K562 (cell line): ENCODE measurements around the gene BTBD17. TPM values are rescaled to one million over a fixed set of nuclear protein-coding genes. Genes with fewer than 3 reads are reported as not detected.
A peak's percentile ranks its signal among the peaks of the same experiment; 100 is the strongest.

Source experiments
- ATAC-seq: fragments of 200-7000 bp; cut with Tn5 transposase; 3 replicates; pipeline ENCODE4 v1.9.1; 2020; ENCODE audit warnings: moderate library complexity
- BruUV-seq: library from RNA; stranded (reverse); fragments of 400-500 nt; replicated peaks from 2 replicates; lab custom pipeline; 2021; lab: Mats Ljungman, UMichigan
- CTCF ChIA-PET: fragments of 300-600 bp; formaldehyde crosslinking; extraction: SDS; loops from one replicate; lab custom pipeline; 2021; ENCODE audit warnings: low intra/inter-chr PET ratio; lab: Yijun Ruan, JAX
- POLR2A ChIA-PET: fragments of 300-600, 350-650 bp; sonication (Branson Sonifier 250); formaldehyde crosslinking; extraction: SDS; loops from one replicate; lab custom pipeline; 2021; ENCODE audit warnings: antibody characterized with exemption, inconsistent platforms; lab: Yijun Ruan, JAX
- DNase-seq, 4 experiments: peaks; one replicate each; pipeline versions ENCODE4 v3.0.0 to v3.0.0-alpha.2; 2011 to 2018; ENCODE audit warnings: low spot score in 3 of 4, mixed read lengths in 3 of 4; ENCODE audit errors: extremely low read depth in 1 of 4
- FAIRE-seq: peaks from 2 replicates; lab custom pipeline; 2011; peaks lifted over from hg19 to GRCh38; lab: Jason Lieb, UNC
- H2AFZ ChIP-seq: 2 replicates; pipeline ENCODE4 v1.6.0; 2011; ENCODE audit warnings: low read depth, low read length, control low read depth, inconsistent platforms
- H3K27ac ChIP-seq: fragments of 200-600 bp; 3 replicates; pipeline ENCODE4 v1.8.0; 2011; ENCODE audit warnings: low read depth, mild to moderate bottlenecking, control low read depth, inconsistent platforms, low read length, moderate library complexity, mixed read lengths; ENCODE audit errors: extremely low read depth
- H3K27me3 ChIP-seq, 2 experiments: fragments of 300-600 bp in 1 of 2; 2 replicates in 1 of 2; 3 replicates in 1 of 2; pipeline versions ENCODE4 v1.6.0 to v1.8.0; 2011; ENCODE audit warnings: inconsistent platforms in 2 of 2, low read length in 2 of 2, mild to moderate bottlenecking in 1 of 2, mixed read lengths in 1 of 2, moderate library complexity in 1 of 2; ENCODE audit not compliant: control insufficient read depth in 2 of 2, insufficient read depth in 2 of 2
- H3K36me3 ChIP-seq: fragments of 300-600 bp; 3 replicates; pipeline ENCODE4 v1.8.0; 2011; ENCODE audit warnings: mild to moderate bottlenecking, low read length, inconsistent platforms; ENCODE audit not compliant: control insufficient read depth, insufficient read depth
- H3K4me1 ChIP-seq, 2 experiments: fragments of 200-600 bp in 1 of 2; replicated peaks in 1 of 2; 2 replicates in 1 of 2; 3 replicates in 1 of 2; pipeline versions ENCODE4 v1.5.1 to v1.8.0; 2011; ENCODE audit warnings: inconsistent platforms in 2 of 2, low read length in 2 of 2, mild to moderate bottlenecking in 1 of 2, mixed read lengths in 1 of 2, moderate library complexity in 1 of 2; ENCODE audit not compliant: control insufficient read depth in 2 of 2, insufficient read depth in 2 of 2
- H3K4me2 ChIP-seq: 2 replicates; pipeline ENCODE4 v1.6.1; 2011; ENCODE audit warnings: low read length, control low read depth, inconsistent platforms, mixed read lengths; ENCODE audit not compliant: insufficient read depth
- H3K4me3 ChIP-seq: fragments of 200-600 bp; sonication (generic), shearing (Covaris generic); 2 replicates; pipeline ENCODE4 v1.5.1; 2016; ENCODE audit warnings: control low read depth, inconsistent platforms
- H3K79me2 ChIP-seq: fragments of 200-600 bp; 3 replicates; pipeline ENCODE4 v1.8.0; 2011; ENCODE audit warnings: low read length, inconsistent platforms; ENCODE audit not compliant: control insufficient read depth, insufficient read depth
- H3K9ac ChIP-seq, 2 experiments: 2 replicates each; pipeline versions ENCODE4 v1.6.0 to v1.6.1; 2011; ENCODE audit warnings: low read depth in 2 of 2, low read length in 2 of 2, control low read depth in 1 of 2, inconsistent platforms in 1 of 2, mild to moderate bottlenecking in 1 of 2, mixed read lengths in 1 of 2; ENCODE audit not compliant: insufficient read depth in 1 of 2
- H3K9me1 ChIP-seq: one replicate; pipeline ENCODE4 v1.6.0; 2011; ENCODE audit warnings: inconsistent platforms, mild to moderate bottlenecking, low read length, moderate library complexity; ENCODE audit not compliant: control insufficient read depth, insufficient read depth
- H3K9me3 ChIP-seq: replicated peaks from 2 replicates; pipeline ENCODE4 v1.5.1; 2011; ENCODE audit warnings: low read depth, low read length, inconsistent platforms; ENCODE audit not compliant: control insufficient read depth, insufficient read depth
- H4K20me1 ChIP-seq: replicated peaks from 2 replicates; pipeline ENCODE4 v1.6.1; 2011; ENCODE audit warnings: low read length, inconsistent platforms, mixed read lengths; ENCODE audit not compliant: control insufficient read depth, insufficient read depth
- FOXM1 ChIP-seq, 2 experiments: fragments of 450-650 bp in 1 of 2; sonication (generic) in 1 of 2; formaldehyde crosslinking in 1 of 2; IDR thresholded peaks; 2 replicates each; pipeline versions ENCODE4 v1.6.1 to v1.9.0; 2017 to 2022; ENCODE audit warnings: low read depth in 2 of 2, mild to moderate bottlenecking in 2 of 2, missing genetic modification reagents in 1 of 2, moderate library complexity in 1 of 2
- HMG20A ChIP-seq: fragments of 450-650 bp; formaldehyde crosslinking; conservative IDR thresholded peaks from 2 replicates; pipeline ENCODE4 v1.4.0; 2020; ENCODE audit warnings: mild to moderate bottlenecking, mixed read lengths
- MEIS2 ChIP-seq: fragments of 450-650 bp; IDR thresholded peaks from 2 replicates; pipeline ENCODE4 v1.6.1; 2014; ENCODE audit warnings: mild to moderate bottlenecking; ENCODE audit not compliant: partially characterized antibody
- NBN ChIP-seq: fragments of 450-650 bp; IDR thresholded peaks from 2 replicates; pipeline ENCODE4 v1.6.1; 2016; ENCODE audit warnings: low read depth, mild to moderate bottlenecking
- PML ChIP-seq: IDR thresholded peaks from 2 replicates; pipeline ENCODE4 v1.6.1; 2012; ENCODE audit warnings: low read length, inconsistent platforms
- RBFOX2 ChIP-seq: fragments of 200-400 bp; formaldehyde crosslinking; IDR thresholded peaks from 2 replicates; pipeline ENCODE4 v1.6.1; 2017; ENCODE audit warnings: low read depth, mild to moderate bottlenecking, low read length, moderate library complexity
- SNRNP70 ChIP-seq: fragments of 200-400 bp; formaldehyde crosslinking; optimal IDR thresholded peaks from 2 replicates; pipeline ENCODE3; 2017; ENCODE audit warnings: low read depth, low read length
- STAT5B ChIP-seq: fragments of 250-450 bp; sonication (Bioruptor Pico); IDR thresholded peaks from 2 replicates; pipeline ENCODE4 v1.8.0; 2021; ENCODE audit warnings: mild to moderate bottlenecking, inconsistent platforms
- TBL1XR1 ChIP-seq, 2 experiments: IDR thresholded peaks; 2 replicates each; pipeline ENCODE4 v1.6.1; 2012; ENCODE audit warnings: improper control_type of control experiment in 2 of 2, low read length in 2 of 2, mild to moderate bottlenecking in 1 of 2
- ZFX ChIP-seq: sonication (generic); formaldehyde crosslinking; IDR thresholded peaks from 2 replicates; pipeline ENCODE4 v1.8.0; 2022; ENCODE audit warnings: mild to moderate bottlenecking, missing genetic modification reagents, moderate library complexity
- ZNF121 ChIP-seq: sonication (generic); formaldehyde crosslinking; conservative IDR thresholded peaks from 2 replicates; pipeline ENCODE4 v1.8.0; 2022; ENCODE audit warnings: missing genetic modification reagents
- WGBS: fragments of 100-300 bp; shearing (Covaris generic); methylation state at CpG from one replicate; pipeline ENCODE4 v1.1.6; 2016; ENCODE audit warnings: low coverage, mixed read lengths; ENCODE audit not compliant: insufficient coverage; ENCODE audit errors: missing lambda C conversion rate; 5-methylcytosine and 5-hydroxymethylcytosine counted together
- in situ Hi-C: fragments of 300-500 bp; cut with MboI; formaldehyde crosslinking; loops from 4 replicates; pipeline ENCODE4 v1.15.0; 2018; ENCODE audit warnings: inconsistent platforms, mixed read lengths
- intact Hi-C: fragments of 100-400 bp; cut with micrococcal nuclease; formaldehyde crosslinking; loops from 2 replicates; pipeline ENCODE4 v1.14.2; 2022
- polyA plus RNA-seq, 8 experiments: library from polyadenylated mRNA; depleted of rRNA in 4 of 8; stranded (reverse) in 5 of 8; unstranded in 3 of 8; fragments of >200 nt; fragmentation: Nextera tagmentation in 2 of 8; fragmentation: Illumina TruSeq in 1 of 8; extraction: Ambion mirVana in 2 of 8; extraction: Trizol in 1 of 8; gene quantifications; 2 replicates each; pipeline versions ENCODE4 v1.2.1 to v1.2.3, GENCODE V29; 2011 to 2014; ENCODE audit warnings: inconsistent platforms in 1 of 8, missing spikeins in 1 of 8
- total RNA-seq, 7 experiments: library from RNA; depleted of rRNA in 6 of 7; stranded (reverse); fragments of >200 nt in 6 of 7; fragmentation: Illumina TruSeq in 2 of 7; extraction: Trizol in 2 of 7; gene quantifications; 2 replicates each; pipeline versions ENCODE4 v1.2.1 to v1.2.3, GENCODE V29; 2011 to 2021; ENCODE audit warnings: low replicate concordance in 1 of 7
- TF ChIP-seq, protein P1 (sequence below), 2 experiments: fragments of 450-650 bp; IDR thresholded peaks; 2 replicates each; pipeline ENCODE4 v1.6.1; 2018; ENCODE audit warnings: mild to moderate bottlenecking in 2 of 2, low read depth in 1 of 2; ENCODE audit not compliant: partially characterized antibody in 2 of 2

Gene BTBD17
- total and polyA plus RNA-seq, 9 of the 15 experiments (the other 6 are each of a cell fraction or from before 2014, with no cell fraction given), result not detected

DNA sequence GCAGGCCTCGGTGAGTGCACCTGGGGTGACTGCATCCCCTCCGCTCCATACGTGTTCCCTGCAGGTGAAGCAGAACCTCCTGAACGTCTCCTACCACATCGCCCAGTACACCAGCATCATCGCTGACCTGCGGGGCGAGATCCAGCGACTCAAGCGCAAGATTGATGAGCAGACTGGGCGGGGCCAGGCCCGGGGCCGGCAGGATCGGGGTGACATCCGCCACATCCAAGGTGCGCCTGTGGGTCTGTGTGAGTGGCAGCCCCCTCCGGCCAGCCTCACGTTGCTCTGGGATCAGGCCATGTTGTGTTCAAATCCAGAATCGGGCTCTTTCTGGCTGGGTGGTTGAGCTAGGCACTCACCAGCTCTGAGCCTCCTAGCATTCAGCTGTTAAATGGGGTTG, 12.5 kb downstream of the BTBD17 start:
- Histone ChIP-seq H3K27ac (no peak overlapping the region), H3K9ac (no peak overlapping the region), H3K9me1 (no peaks in the 10 kb centered on the region), H2AFZ (no peak overlapping the region), H4K20me1 (peaks cover 13% of the 10 kb centered on the region), H3K27me3 (peaks cover 57 to 95% of the 10 kb centered on the region in 2 experiments), H3K36me3 (no peaks in the 10 kb centered on the region), H3K4me2 (no peak overlapping the region), H3K4me1 (peaks cover 0 to 35% of the 10 kb centered on the region in 2 experiments; a peak in 2 of 5 replicates), H3K9me3 (no peaks in the 10 kb centered on the region)
- intact Hi-C loops (no loop called here), in situ Hi-C loops (loop anchor here (5.0 kb wide), 1 partner anchor 47 kb away; no protein-coding TSS in a partner anchor)
- WGBS, result under 1% methylated on average over 19 of the region's 19 CpGs
- POLR2A ChIA-PET, result interaction anchor here (0.6 to 1.1 kb wide), 2 partner anchors 41 to 106 kb away, joined by 3 read pairs; no protein-coding TSS in a partner anchor
- no peak for DNase-seq
- BruUV-seq, result no TSS peak
- peak; percentile 9 for TF ChIP-seq MEIS2
- no peak for TF ChIP-seq SNRNP70
- TF ChIP-seq, all 486 proteins: peak for 1
- FAIRE-seq (no peak), ATAC-seq (no peak)
- Histone ChIP-seq H3K79me2 (no peaks in the 10 kb centered on the region), H3K4me3 (no peak overlapping the region)
- CTCF ChIA-PET, result no interaction called here

DNA sequence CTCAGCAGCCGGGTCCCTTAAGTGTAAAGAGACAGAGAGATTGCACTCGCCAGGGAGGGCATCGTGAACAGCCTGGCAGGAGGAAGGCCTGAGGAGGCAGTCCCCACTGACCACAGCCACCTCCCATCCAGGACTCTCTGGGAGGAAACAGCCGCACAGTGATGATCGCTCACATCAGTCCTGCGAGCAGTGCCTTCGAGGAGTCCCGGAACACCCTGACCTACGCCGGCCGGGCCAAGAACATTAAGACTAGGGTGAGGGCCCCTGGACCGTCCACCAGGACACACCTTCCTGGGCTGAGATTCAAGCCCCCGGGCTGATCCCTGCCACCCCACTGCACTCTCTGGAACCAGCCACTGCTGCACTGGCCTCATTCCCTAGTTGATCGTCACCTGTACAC, 14.0 kb downstream of the BTBD17 start:
- in situ Hi-C loops, result loop anchor here (5.0 kb wide), 1 partner anchor 45 kb away; no protein-coding TSS in a partner anchor
- Histone ChIP-seq H3K79me2 (no peaks in the 10 kb centered on the region), H3K36me3 (no peaks in the 10 kb centered on the region), H3K9ac (no peak overlapping the region), H3K9me1 (no peaks in the 10 kb centered on the region), H3K4me2 (no peak overlapping the region), H4K20me1 (peaks cover 23% of the 10 kb centered on the region), H3K27ac (no peak overlapping the region), H3K9me3 (no peaks in the 10 kb centered on the region), H2AFZ (no peak overlapping the region), H3K4me3 (no peak overlapping the region), H3K4me1 (peaks cover 0 to 30% of the 10 kb centered on the region in 2 experiments; a peak in 2 of 5 replicates), H3K27me3 (peaks cover 53 to 94% of the 10 kb centered on the region in 2 experiments)
- intact Hi-C loops, result no loop called here
- ATAC-seq (peak; percentile 13; the same call in 1 of the 3 replicates), FAIRE-seq (no peak), DNase-seq (no peak)
- no TSS peak for BruUV-seq
- CTCF ChIA-PET, result no interaction called here
- no peak for TF ChIP-seq FOXM1 (IDR thresholded peaks at IDR 0.05; ENCODE audit: low read depth)
- no peak for TF ChIP-seq FOXM1 (CRISPR knock-in tag; IDR thresholded peaks at IDR 0.05; ENCODE audit: low read depth)
- no peak for TF ChIP-seq ZFX (CRISPR knock-in tag)
- no peak for TF ChIP-seq ZNF121 (CRISPR knock-in tag)
- TF ChIP-seq PML, result no peak
- TF ChIP-seq NBN, result no peak
- TF ChIP-seq, protein P1, sequence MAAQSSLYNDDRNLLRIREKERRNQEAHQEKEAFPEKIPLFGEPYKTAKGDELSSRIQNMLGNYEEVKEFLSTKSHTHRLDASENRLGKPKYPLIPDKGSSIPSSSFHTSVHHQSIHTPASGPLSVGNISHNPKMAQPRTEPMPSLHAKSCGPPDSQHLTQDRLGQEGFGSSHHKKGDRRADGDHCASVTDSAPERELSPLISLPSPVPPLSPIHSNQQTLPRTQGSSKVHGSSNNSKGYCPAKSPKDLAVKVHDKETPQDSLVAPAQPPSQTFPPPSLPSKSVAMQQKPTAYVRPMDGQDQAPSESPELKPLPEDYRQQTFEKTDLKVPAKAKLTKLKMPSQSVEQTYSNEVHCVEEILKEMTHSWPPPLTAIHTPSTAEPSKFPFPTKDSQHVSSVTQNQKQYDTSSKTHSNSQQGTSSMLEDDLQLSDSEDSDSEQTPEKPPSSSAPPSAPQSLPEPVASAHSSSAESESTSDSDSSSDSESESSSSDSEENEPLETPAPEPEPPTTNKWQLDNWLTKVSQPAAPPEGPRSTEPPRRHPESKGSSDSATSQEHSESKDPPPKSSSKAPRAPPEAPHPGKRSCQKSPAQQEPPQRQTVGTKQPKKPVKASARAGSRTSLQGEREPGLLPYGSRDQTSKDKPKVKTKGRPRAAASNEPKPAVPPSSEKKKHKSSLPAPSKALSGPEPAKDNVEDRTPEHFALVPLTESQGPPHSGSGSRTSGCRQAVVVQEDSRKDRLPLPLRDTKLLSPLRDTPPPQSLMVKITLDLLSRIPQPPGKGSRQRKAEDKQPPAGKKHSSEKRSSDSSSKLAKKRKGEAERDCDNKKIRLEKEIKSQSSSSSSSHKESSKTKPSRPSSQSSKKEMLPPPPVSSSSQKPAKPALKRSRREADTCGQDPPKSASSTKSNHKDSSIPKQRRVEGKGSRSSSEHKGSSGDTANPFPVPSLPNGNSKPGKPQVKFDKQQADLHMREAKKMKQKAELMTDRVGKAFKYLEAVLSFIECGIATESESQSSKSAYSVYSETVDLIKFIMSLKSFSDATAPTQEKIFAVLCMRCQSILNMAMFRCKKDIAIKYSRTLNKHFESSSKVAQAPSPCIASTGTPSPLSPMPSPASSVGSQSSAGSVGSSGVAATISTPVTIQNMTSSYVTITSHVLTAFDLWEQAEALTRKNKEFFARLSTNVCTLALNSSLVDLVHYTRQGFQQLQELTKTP (IDR thresholded peaks at IDR 0.05; ENCODE audit: low read depth in 1 of 2, partially characterized antibody in 2 of 2), result no peak
- no peak for TF ChIP-seq STAT5B
- TF ChIP-seq HMG20A (CRISPR knock-in tag), result no peak
- no peak for TF ChIP-seq TBL1XR1 (IDR thresholded peaks at IDR 0.05; ENCODE audit: low read length in 2 of 2)
- TF ChIP-seq RBFOX2, result no peak
- POLR2A ChIA-PET, result interaction anchor here (2.2 kb wide), 1 partner anchor 9 kb away, joined by 8 read pairs; no protein-coding TSS in a partner anchor
- WGBS, result 2% methylated on average over 13 of the region's 14 CpGs
